Activated naive CD8-positive, alpha-beta T cell treated with anti-CD3 and anti-CD28 coated beads for 36 hours (primary cell): Measurements from ENCODE around the gene DYSF. TPM values are rescaled to one million over a fixed set of nuclear protein-coding genes. Genes with fewer than 3 reads are reported as not detected.

Source experiments
- DNase-seq: peaks from one replicate; pipeline ENCODE4 v3.0.0; 2021
- H3K27ac Mint-ChIP-seq: one replicate; pipeline ENCODE4 v1.8.0; 2022; ENCODE audit warnings: mild to moderate bottlenecking, moderate library complexity, mixed read lengths
- H3K27me3 Mint-ChIP-seq: one replicate; pipeline ENCODE4 v1.8.0; 2022; ENCODE audit warnings: mild to moderate bottlenecking, mixed read lengths
- H3K36me3 Mint-ChIP-seq: one replicate; pipeline ENCODE4 v1.8.0; 2021; ENCODE audit warnings: mild to moderate bottlenecking, mixed read lengths
- H3K4me1 Mint-ChIP-seq: one replicate; pipeline ENCODE4 v1.8.0; 2021; ENCODE audit warnings: mixed read lengths
- H3K4me3 Mint-ChIP-seq: one replicate; pipeline ENCODE4 v1.8.0; 2022; ENCODE audit warnings: mild to moderate bottlenecking, moderate library complexity, mixed read lengths
- H3K9me3 Mint-ChIP-seq: one replicate; pipeline ENCODE4 v1.8.0; 2022; ENCODE audit warnings: mixed read lengths
- total RNA-seq, 2 experiments: library from RNA; stranded (reverse); gene quantifications; one replicate each; pipeline ENCODE4 v1.2.3, GENCODE V29; 2021

Gene DYSF
- total RNA-seq, 2 experiments from 2014 or later = 4.3 to 5.5 TPM

GRCh38 chr2:71462056-71462605, 8.8 kb downstream of the DYSF start:
- no peak for DNase-seq
- H3K36me3 Mint-ChIP-seq = no peaks in the 10 kb centered on the region
- no peak overlapping the region for H3K4me3 Mint-ChIP-seq
- peaks cover under 1% of the 10 kb centered on the region for H3K4me1 Mint-ChIP-seq
- H3K27me3 Mint-ChIP-seq = peaks cover 10% of the 10 kb centered on the region
- no peaks in the 10 kb centered on the region for H3K9me3 Mint-ChIP-seq
- H3K27ac Mint-ChIP-seq = no peak overlapping the region

GRCh38 chr2:71462641-71463341, 9.4 kb downstream of the DYSF start:
- no peaks in the 10 kb centered on the region for H3K36me3 Mint-ChIP-seq
- no peak overlapping the region for H3K4me3 Mint-ChIP-seq
- H3K4me1 Mint-ChIP-seq = peaks cover 2% of the 10 kb centered on the region
- no peak for DNase-seq
- no peaks in the 10 kb centered on the region for H3K9me3 Mint-ChIP-seq
- peaks cover 12% of the 10 kb centered on the region for H3K27me3 Mint-ChIP-seq
- H3K27ac Mint-ChIP-seq = no peak overlapping the region

- Mint-ChIP-seq H3K9me3 (no peaks in the 10 kb centered on the region), H3K4me1 (peaks cover 2% of the 10 kb centered on the region), H3K36me3 (no peaks in the 10 kb centered on the region), H3K27me3 (peaks cover 17% of the 10 kb centered on the region), H3K27ac (no peak overlapping the region), H3K4me3 (no peak overlapping the region)
- DNase-seq = no peak
Observed at GRCh38 chr2:71463342-71463654, 9.9 kb downstream of the DYSF start.

- no peaks in the 10 kb centered on the region for H3K9me3 Mint-ChIP-seq
- no peak for DNase-seq
- H3K27ac Mint-ChIP-seq = no peak overlapping the region
- H3K27me3 Mint-ChIP-seq = peaks cover 27% of the 10 kb centered on the region
- H3K4me3 Mint-ChIP-seq = no peak overlapping the region
- no peaks in the 10 kb centered on the region for H3K36me3 Mint-ChIP-seq
- H3K4me1 Mint-ChIP-seq = peaks cover 2% of the 10 kb centered on the region
Observed at GRCh38 chr2:71464389-71464788, 11.0 kb downstream of the DYSF start.

GRCh38 chr2:71465356-71465755, 12.0 kb downstream of the DYSF start:
- H3K27me3 Mint-ChIP-seq = peaks cover 33% of the 10 kb centered on the region
- H3K9me3 Mint-ChIP-seq = no peaks in the 10 kb centered on the region
- peaks cover 2% of the 10 kb centered on the region for H3K4me1 Mint-ChIP-seq
- H3K4me3 Mint-ChIP-seq = no peak overlapping the region
- no peak overlapping the region for H3K27ac Mint-ChIP-seq
- DNase-seq = no peak
- H3K36me3 Mint-ChIP-seq = no peaks in the 10 kb centered on the region

GRCh38 chr2:71465961-71466300, 12.6 kb downstream of the DYSF start:
- Mint-ChIP-seq H3K27me3 (peaks cover 37% of the 10 kb centered on the region), H3K4me1 (peaks cover 2% of the 10 kb centered on the region), H3K36me3 (no peaks in the 10 kb centered on the region), H3K4me3 (no peak overlapping the region), H3K9me3 (no peaks in the 10 kb centered on the region), H3K27ac (no peak overlapping the region)
- no peak for DNase-seq

GRCh38 chr2:71466301-71467179, 13.2 kb downstream of the DYSF start:
- DNase-seq = peak; percentile 11
- Mint-ChIP-seq H3K27ac (no peak overlapping the region), H3K4me3 (peak overlapping the region; percentile 65), H3K4me1 (peaks cover 2% of the 10 kb centered on the region), H3K27me3 (peaks cover 37% of the 10 kb centered on the region), H3K9me3 (no peaks in the 10 kb centered on the region), H3K36me3 (no peaks in the 10 kb centered on the region)

GRCh38 chr2:71467180-71467815, 13.9 kb downstream of the DYSF start:
- Mint-ChIP-seq H3K9me3 (no peaks in the 10 kb centered on the region), H3K36me3 (no peaks in the 10 kb centered on the region), H3K27ac (no peak overlapping the region), H3K27me3 (peaks cover 37% of the 10 kb centered on the region), H3K4me3 (peak overlapping the region; percentile 65), H3K4me1 (peaks cover 2% of the 10 kb centered on the region)
- no peak for DNase-seq

GRCh38 chr2:71468279-71469015, 15.1 kb downstream of the DYSF start:
- Mint-ChIP-seq H3K9me3 (no peaks in the 10 kb centered on the region), H3K4me1 (peaks cover 2% of the 10 kb centered on the region), H3K27me3 (peaks cover 37% of the 10 kb centered on the region), H3K27ac (no peak overlapping the region), H3K36me3 (no peaks in the 10 kb centered on the region), H3K4me3 (no peak overlapping the region)
- DNase-seq = no peak

- H3K4me1 Mint-ChIP-seq = peaks cover 2% of the 10 kb centered on the region
- H3K27ac Mint-ChIP-seq = no peak overlapping the region
- H3K27me3 Mint-ChIP-seq = peaks cover 43% of the 10 kb centered on the region
- no peaks in the 10 kb centered on the region for H3K36me3 Mint-ChIP-seq
- no peak overlapping the region for H3K4me3 Mint-ChIP-seq
- DNase-seq = no peak
- no peaks in the 10 kb centered on the region for H3K9me3 Mint-ChIP-seq
Observed at GRCh38 chr2:71469403-71470398, 16.3 kb downstream of the DYSF start.

- no peak overlapping the region for H3K27ac Mint-ChIP-seq
- peaks cover 43% of the 10 kb centered on the region for H3K27me3 Mint-ChIP-seq
- DNase-seq = no peak
- no peaks in the 10 kb centered on the region for H3K36me3 Mint-ChIP-seq
- no peak overlapping the region for H3K4me3 Mint-ChIP-seq
- H3K9me3 Mint-ChIP-seq = no peaks in the 10 kb centered on the region
- peaks cover 2% of the 10 kb centered on the region for H3K4me1 Mint-ChIP-seq
Observed at GRCh38 chr2:71471276-71471675, 17.9 kb downstream of the DYSF start.

- H3K4me1 Mint-ChIP-seq = peaks cover 2% of the 10 kb centered on the region
- no peak overlapping the region for H3K4me3 Mint-ChIP-seq
- no peak overlapping the region for H3K27ac Mint-ChIP-seq
- no peaks in the 10 kb centered on the region for H3K9me3 Mint-ChIP-seq
- DNase-seq = no peak
- peaks cover 39% of the 10 kb centered on the region for H3K27me3 Mint-ChIP-seq
- H3K36me3 Mint-ChIP-seq = no peaks in the 10 kb centered on the region
Observed at GRCh38 chr2:71472019-71472418, 18.7 kb downstream of the DYSF start.

GRCh38 chr2:71473346-71474031, 20.1 kb downstream of the DYSF start:
- Mint-ChIP-seq H3K4me1 (no peaks in the 10 kb centered on the region), H3K36me3 (no peaks in the 10 kb centered on the region), H3K4me3 (no peak overlapping the region), H3K27ac (no peak overlapping the region), H3K9me3 (no peaks in the 10 kb centered on the region), H3K27me3 (peaks cover 25% of the 10 kb centered on the region)
- DNase-seq = no peak
